EH (cell line): ENCODE measurements around the gene CDH13.

Experiments
- DNase-seq: peaks from one replicate; pipeline ENCODE4 v3.0.0-alpha.2; 2015; ENCODE audit warnings: low read depth

The CDH13 gene

DNA sequence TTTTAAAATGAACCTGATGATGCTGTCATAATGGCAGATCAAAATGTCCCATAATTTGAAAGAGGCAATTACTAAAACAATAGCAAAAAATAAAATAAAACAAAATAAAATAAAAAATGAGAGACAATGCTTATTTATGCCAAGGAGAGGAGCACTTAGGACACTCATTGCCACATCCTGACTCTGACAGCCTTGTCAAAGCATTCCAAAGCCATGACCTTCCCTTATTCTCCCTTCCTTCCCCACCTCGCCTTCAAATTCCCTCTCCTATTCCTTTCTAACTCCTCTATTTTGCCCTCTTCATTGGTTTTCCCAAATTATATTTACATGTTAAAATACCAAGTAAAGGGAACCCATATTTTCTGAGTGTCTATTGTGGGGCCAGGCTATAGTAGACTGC, 220.0 kb downstream of the CDH13 start:
- peak; percentile 53 for DNase-seq

DNA sequence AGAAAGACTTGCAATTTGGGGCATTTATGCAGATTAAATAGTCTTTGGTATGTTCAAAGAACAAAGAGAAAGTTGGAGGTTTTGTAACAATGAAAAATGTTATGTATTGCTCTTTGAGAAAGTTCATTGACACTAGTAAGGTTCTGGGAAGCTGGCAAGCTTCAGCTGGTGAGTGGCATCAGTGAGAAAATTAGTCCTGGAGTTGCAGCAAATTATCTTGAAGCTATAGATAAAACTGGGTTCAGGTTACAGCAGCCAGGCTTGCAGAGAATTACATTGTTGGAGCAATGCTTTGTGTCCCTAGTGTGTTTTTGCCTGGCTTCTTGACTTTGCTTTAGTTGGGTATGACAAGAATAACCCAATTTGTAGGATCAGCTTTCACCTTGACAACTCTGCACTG, 221.2 kb downstream of the CDH13 start:
- no peak for DNase-seq

DNA sequence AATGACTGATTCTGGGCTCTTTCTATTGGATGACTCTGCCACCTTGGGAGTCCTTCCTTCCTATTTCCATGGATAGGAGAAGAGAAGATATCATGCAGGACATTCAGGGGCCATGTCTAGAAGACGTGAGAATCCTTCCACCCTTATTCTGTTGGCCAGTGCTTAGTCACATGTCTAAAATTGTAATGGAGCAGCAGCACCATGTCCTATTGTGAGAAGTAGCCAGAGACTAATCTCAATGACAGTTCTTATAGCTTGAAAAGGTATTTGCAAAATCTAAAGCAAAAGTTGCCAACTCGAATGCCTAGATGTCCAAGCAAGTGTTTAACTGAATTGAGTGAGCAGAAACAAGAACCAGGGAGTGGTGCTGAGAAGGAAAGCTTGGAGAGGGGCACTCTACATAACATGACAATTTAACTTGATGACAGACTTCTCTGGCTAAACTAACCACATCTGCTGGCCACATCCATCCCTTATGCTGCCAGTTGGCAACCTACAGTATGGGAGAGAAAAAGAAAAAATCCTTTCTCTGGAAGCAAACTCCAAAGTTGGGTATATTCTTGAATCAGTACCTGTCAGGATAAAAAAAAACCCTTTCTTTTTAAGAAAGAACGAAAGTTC, 225.7 kb downstream of the CDH13 start:
- DNase-seq = no peak

DNA sequence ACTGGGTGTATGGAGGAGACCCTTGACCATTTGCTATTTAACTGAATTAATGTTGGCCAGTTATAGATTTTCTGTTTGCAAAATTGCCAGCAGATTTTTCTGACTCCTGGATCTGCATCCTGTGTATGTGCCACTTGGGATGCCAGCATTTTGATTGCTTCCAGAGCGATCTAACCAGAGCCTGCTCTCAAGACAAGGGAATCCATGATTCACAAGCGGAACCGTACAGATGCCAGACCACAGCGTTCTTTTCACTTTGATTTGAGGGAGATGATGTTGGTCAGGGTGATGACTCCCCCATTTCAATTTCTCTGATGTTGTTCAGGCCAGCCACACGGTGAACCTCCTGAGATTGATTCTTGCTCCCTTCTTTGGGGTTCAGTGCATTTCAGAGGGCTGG, 228.7 kb downstream of the CDH13 start:
- DNase-seq = peak; percentile 53

DNA sequence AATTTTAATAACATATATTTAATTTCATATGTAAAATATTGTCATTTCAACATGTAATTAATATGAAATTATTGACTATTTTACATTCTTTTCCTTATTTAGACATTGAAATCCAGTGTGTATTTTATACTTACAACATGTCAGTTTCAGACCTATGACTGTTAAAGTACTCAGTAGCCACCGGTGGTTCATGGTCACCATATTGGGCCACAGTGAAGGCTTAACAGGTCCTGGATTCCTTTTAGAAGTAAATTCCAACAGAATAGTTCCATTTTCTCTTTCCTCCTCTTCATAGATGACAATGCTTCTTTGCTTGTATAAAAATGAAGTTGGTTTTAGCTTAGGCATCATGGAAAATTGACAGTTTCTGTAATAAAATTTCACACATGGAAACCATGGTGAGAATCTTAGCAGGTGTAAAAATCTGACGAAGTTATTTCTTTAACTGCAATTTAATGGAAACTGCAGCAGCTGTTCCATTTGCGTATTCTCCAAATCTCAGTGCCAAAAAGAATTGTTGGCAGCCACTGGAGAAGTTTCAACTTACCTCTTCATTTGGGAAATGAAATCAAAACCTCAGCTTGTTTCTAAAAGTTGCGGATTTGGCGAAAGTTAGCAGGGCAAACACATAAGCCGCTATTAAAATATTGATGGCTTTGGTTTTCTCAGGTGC, 231.1 kb downstream of the CDH13 start:
- no peak for DNase-seq

DNA sequence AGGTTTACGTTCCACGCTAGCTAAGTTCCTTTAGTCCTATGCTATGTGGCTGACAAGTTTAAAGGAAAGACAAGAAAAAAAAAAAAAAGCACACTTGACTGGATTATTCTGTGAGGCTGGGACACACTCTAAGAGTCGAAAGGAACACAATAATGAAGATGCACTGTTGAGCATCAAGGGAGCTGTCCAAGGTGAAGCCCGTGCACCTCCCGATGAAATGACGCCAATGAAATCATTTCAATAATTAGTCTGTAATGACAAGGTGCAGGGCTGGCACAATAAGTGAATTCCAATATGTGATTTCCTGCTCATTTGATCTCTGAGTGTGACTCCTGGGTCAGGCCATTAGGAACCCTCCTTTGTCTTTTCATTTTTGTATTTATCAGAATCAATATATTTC, 232.9 kb downstream of the CDH13 start:
- no peak for DNase-seq

DNA sequence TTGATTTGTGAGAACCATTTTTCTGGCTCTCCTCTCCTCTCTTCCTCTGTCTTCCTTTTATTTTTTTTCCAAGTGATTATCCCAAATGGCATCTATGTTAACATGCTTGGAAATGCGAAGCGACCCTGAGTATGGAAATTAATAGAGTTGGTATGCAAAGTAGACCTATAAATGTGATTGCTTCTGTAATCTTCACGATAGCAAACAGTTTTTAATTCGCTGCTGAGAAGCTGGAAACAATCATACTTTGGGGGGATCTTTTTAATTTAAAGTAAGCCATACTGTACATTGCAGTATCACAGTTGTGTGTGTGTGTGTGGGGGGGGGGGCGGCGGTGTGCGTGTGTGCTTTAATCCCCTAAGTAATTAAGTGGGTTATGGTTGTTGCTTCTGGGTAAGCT, 233.3 kb downstream of the CDH13 start:
- DNase-seq = no peak

DNA sequence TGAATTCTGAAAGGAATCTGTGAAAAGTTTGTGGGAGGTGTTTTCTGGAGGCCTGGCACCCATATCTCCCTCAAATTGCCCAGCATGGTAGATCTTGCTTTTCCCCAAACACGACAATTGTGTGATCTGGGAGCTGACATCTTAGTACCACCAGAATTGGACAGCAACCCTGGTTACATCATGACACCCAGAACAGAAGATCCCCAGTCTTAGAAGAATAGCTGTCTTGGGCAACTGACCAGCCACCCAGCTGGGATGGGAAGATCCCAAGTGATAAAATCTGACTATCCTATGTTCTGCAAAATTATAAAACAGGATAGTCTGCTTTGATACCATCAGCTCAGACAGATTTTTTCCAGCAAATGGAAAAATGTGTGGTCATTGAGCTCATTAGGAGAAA, 235.3 kb downstream of the CDH13 start:
- DNase-seq = peak; percentile 22

DNA sequence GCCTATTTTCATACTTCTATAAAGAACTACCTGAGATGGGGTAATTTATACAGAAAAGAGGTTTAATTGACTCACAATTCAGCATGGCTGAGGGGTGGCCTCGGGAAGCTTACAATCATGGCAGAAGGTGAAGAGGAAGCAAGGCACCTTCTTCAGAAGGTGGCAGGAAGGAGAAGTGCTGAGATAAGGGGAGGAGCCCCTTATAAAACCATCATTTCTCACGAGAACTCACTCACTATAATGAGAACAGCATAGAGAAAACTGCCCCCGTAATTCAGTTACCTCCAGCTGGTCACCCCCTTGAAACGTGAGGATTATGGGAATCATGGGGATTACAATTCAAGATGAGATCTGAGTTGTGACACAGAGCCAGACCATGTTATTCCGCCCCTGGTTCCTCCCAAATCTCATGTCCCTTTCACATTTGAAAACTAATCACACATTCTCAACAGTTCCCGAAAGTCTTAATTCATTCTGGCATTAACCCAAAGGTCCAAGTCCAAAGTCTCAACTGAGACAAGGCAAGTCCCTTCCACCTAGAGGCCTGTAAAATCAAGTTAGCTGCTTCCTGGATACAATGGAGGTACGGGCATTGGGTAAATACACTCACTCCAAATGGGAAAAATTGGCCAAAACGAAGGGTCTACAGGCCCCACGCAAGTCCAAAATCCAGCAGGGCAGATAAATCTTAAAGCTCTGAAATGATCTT, 237.7 kb downstream of the CDH13 start:
- no peak for DNase-seq

DNA sequence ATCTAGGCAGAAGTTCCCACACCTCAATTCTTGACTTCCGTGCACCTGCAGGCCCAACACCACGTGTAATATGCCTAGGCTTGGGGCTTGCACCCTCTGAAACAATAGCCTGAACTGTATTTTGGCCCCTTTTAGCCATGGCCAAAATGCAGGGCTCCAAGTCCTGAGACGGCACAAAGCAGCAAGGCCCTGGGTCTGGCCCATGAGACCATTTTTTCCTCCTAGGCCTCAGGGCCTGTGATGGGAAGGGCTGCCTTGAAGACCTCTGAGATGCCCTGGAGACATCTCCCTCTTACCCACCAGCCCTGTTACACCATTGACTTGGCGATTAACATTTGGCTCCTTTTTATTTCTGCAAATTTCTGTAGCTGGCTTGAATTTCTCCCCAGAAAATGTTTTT, 238.6 kb downstream of the CDH13 start:
- no peak for DNase-seq

DNA sequence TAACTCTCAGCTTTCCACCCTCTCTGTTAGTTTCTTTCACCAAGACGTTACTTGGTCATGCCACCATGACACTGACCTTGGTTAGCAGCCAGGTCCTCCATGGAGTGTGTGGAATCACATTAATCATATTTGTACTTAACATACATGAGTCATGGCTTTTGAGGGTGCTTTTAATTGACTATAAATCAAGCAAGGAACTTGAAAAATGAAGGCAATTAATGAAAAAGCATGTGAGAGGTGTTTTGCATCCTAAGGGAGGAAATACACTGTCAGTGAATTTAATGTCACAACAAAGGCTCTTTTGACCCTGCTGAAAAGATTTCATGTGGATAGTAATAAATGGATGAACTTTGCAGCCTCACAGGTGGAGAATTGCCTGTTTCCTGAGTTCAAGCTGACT, 240.7 kb downstream of the CDH13 start:
- peak; percentile 69 for DNase-seq

DNA sequence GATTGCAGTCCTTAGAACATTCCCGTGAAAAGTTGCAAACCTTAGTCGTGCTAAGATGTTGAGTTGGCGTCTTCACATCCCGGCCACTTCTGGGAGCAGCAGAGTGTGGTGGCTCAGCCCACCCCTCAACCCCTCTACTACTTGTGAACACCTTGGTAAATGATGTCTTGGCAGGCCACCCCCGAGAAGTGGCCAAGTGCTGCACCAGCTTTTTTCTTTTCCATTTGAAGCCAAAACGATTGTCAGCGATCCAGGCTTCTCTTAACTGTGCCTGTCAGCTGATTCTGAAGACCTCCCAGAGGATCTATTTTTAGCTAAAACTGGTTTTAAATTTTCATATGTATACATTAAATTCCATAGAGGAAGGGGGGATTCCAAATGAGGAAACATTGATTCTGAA, 247.5 kb downstream of the CDH13 start:
- no peak for DNase-seq

DNA sequence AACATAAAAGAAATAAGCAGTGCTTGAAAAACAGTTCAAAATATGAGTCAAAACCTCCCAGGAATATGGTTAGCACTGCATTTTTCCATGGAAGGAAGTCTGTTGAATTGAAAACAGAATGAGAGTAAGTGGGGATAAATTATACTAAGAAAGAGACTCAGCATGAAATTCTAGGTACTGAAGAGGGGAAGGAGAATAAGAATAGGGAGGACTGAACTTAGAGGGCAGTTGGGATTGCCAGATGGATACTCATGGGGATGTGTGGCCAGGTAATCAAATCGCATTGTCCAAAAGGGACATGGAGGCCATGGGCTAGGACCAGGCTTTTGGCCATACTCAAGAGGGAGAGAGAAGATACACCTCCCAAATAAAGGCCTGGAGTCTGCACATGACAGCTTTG, 247.9 kb downstream of the CDH13 start:
- no peak for DNase-seq

DNA sequence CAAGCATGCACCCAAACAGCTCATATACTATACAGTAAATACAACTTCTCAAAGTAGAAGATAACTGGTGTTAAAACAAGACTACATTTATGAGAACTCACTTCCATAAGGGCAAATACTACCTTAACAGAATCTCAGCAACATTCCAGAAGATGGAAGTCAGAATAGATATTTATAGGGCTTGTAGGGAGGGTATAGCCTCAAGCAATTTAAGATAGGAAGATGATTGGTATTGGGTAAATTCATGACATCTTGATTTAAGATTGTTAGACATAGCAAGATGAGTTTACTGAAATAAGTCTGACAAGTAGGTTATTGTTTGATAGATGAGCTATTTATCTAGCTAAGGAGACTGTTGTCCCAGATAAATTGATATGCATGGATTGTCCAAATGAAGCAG, 250.2 kb downstream of the CDH13 start:
- DNase-seq = peak; percentile 58

DNA sequence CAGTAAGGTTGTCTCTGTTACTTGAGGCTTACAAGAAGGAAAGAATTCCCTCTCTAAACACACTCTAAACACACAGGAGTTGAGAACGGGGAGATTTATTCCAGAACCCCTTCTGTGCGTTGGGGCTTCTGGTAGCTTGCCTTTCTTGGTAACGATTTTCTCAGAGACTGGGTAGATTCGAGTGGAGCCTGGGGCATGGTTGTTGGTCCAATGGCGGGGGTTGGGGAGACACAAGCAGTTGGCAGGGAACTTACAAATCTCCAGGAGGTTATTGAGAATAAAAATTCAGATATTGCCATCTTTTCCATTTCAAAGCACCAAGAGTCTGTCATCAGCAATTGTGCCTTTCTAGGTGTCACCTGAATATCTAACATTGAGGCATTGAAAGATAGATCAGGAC, 251.7 kb downstream of the CDH13 start:
- DNase-seq = no peak

DNA sequence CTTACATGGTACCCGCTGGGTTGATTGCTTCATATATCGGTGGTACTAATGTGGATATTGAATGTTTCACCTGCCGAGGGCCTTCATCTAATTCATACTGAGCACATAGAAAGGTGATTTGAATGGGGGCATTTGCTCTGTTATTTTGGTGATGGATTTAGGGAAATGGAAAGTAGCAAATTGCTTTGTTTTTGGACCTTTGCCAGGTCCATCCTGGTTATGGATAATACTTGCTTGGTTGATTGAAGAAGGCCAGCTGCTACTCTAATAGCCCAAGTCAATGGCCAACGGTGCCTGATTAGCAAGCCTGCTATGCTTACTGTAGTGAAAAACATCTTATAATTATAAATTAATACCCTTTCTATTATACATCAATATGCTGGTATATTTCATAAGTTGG, 253.6 kb downstream of the CDH13 start:
- no peak for DNase-seq

DNA sequence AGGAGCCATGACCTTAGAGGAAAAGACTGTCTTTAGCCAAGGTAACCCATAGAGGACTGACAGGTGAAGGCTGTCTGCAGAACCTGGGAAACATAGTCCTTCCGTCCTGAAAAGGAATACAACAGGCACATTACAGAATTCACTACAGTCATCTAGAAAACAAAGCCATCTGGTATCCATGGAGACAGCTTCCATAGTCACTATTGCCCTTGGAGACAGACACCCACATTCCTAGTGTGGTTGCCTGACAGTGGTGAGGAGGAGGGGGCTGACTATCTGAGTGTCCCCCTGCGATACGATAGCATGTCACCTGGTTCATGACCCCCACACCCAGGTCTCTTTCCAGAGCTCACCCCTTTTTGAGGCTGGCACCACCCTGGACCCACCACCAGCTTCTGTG, 254.7 kb downstream of the CDH13 start:
- peak; percentile 12 for DNase-seq

DNA sequence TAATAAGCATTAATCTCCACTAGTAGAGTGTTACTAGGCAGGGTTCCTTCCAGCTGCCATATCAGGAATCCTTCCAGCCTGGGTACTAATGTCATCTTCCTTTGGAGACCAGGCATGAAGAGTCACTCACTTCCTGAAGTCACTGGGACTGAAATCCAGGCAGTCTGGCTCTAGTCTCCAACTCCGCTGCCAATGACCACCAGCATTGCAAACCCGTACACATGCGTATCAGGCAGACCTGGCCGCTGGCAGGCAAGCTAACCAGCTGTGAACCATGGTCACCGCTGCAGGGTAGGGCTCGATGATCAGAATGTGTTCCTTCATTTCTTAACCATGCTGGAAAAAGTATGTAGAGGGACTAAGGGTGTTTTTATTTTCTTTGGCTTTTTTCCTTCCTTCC, 255.5 kb downstream of the CDH13 start:
- DNase-seq = no peak

DNA sequence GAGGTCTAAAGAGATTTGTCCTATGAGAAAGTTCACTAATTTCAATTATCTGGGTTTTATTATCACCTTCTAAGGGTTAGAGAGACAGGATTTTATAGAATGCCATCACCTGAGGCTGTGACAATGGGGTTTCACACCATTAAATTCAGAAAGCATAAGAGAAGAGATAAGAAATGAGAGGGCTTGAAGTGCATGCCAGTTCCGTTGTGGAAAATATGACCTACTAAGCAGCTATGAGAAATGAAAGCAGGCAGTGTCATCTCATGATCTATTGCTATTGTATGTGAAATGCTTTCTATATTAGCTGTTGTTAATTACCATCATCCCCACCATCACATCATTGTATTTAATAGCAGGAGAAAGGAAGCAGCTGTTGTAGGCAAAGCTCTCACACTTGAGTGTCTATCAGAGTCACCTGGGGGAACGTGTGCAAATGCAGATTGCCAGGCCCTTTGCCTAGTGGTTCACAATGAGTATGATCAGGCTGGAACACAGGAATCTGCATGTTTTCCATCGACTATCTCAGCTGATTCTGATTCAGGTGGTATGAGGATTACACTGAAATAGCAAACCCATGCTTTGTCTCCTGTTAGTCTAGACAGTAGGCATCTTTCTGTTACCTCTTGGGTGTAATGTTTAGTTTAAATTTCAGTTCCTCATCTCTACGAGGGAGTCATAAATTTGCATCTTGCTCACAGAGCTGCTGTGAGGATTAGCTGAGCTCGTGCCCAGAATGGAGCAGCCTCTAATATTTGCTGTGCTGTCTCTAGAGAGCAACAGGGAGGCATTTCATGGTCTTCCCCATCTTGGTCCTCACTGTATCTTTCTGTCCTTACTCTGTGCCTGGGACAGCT, 256.4 kb downstream of the CDH13 start:
- no peak for DNase-seq

DNA sequence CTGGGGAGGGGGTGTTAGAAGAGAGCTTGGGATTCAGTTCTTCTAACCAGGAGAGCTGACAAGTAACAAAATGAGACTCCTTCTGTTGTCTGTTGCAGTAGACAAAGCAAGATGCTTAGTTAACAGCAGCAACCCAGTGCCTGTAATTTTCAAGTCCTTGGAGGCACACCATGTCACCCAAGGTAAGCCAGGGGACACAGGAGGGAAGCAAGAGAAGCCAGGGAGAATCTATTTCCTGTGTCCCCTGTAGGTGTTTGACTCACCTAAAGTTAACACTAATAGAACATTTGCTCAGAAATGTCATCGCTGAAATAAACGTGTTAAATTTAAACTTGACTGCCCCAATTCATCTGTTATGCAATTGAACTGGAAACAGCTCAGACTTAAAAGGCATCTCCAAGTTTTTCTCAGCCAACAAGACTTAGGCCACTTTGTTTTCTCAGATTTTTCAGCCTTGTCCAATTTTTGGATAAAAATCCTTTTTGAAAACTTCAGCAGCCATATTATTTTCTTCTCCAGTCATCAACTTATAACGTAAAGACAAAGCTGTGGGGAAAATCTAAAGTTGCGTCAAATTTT, 257.6 kb downstream of the CDH13 start:
- DNase-seq = no peak

DNA sequence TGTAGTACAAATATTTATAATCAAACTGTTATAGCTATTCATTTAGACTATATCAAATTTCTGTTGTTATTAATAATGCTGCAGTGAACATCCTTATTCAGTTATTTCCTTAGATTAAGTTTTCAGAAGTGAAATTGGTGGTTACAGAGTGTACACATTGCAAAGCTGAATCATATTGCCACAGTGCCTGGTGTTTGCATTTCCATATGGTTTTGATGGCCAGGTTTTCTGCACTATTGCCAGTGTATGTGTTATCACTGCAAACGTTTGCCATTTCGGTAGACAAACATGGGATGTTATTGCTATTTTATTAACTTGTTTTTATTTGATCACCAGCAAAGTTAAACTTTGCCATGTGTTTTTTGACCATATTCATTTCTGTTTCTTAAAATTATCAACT, 259.4 kb downstream of the CDH13 start:
- DNase-seq = no peak

DNA sequence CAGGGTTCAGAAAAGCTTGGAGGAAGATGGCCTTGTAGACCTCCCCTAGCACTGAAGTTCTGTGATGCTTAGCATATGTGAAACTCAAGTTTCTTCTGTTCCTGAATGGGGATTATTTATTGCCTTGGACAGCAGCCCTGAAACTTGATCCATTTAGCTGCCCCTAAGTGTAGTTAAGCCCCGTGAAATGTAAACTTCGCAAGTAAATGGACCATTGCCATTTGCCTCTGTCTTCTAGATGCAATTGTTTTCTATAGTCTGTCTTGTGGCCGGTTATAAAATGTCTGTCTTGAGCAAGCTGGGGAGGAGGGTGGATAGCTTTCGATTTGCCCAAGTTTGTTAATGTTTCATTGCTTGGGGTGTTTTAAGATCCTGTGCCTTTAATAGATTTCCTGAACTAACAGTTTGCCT, 261.8 kb downstream of the CDH13 start:
- peak; percentile 88 for DNase-seq
